SK-N-DZ (cell line): ENCODE data around the gene UNC5CL.

Source experiments
- DNase-seq: peaks from one replicate; pipeline ENCODE4 v3.0.0-alpha.2; 2015; ENCODE audit warnings: low spot score

UNC5CL gene

GRCh38 chr6:41063884-41064285 lies 24.9 kb upstream of the UNC5CL start:
- no peak for DNase-seq

DNA sequence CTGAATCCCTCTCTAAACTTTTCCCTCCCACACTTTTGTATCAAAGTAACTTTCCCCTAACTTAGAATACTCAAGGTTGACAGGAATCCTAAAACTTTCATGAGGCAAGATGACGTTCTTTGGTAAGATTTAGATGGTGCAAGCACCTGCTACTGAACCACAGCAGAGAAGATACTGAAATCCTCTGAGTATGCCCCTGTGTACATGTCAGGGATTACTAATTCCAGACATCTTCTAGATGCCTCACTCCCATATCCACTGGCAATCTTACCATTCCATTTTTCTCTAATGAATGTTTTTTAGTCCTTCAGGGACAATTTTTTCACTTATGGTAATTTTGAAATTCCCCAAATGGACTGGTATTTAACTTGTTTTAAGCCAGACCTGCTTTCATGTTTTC lies 23.0 kb upstream of the UNC5CL start:
- DNase-seq: no peak

- no peak for DNase-seq
These were observed 22.2 kb upstream of the UNC5CL start for GRCh38 chr6:41061196-41061726.

DNA sequence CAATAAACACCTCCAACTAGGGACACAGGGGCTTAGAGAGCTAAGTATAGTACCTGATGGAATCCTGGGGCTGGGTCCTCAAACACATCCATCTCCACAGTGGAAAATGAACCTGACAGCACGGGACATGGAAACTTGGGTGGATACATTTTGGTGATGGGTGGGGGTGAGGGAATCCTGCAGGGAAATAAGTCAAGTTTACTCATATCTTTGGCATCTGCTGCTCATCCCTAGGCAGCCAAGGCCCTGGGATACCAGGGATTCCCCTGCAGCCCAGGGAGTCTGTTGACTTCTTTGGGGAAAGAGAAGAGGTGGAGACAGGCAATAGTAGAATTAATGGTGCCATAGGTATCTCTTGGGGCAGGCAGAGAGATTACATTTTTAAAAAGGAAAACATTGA lies 20.5 kb upstream of the UNC5CL start:
- DNase-seq: no peak

DNA sequence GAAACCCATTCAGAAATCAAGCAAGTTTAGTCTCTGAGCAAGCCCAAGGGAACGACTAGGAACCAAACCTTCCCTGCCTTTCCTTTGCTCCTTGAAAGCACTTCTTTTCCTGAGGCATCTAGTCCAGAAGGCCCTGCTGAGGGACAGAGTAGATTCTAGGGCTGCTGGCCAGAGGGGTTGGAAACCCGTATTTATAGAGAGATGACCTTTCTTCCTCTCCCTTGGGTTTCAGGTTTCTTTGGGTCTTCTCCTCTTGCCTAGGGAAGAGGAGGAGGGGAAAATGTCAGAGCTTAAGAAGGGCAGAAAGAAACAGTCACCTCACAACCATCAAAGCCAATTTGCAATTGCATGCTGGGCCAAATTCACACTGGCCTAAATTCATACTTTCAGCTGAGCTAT lies 19.8 kb upstream of the UNC5CL start:
- DNase-seq: no peak

DNA sequence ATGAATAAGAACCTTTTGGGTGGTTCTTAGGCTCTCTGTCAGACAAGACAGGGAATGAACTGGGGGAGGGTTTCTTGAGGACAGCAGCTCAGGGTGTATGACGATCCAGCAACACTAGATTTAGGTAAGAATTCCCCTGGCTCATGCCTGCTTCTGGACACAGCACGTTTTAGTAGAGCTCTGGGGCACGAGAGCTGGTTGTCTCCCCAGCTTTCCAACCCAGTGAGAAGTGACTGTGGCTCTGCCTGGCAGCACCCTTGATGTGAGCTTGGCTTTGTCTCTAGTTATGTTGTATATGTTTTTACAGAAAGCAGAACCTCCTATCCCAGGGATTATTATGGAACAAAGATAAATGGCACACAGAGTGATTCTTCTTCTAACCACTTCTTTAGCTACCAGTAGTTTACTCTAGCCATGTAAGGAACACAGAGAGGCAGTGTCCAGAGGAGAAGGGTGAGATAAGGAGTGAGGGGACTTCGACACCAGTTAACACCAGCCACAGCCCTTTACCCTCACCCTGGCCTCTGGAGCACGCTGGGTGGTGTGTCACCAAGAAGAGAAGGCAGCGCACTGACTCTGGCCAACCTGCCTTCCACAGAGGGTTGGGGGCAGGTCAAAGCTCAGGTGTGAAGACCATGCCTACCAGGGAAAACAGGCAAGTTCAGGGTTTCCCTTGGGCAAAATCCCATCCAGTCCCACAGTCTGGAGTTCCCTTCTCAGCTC lies 17.9 kb upstream of the UNC5CL start:
- DNase-seq: no peak

DNA sequence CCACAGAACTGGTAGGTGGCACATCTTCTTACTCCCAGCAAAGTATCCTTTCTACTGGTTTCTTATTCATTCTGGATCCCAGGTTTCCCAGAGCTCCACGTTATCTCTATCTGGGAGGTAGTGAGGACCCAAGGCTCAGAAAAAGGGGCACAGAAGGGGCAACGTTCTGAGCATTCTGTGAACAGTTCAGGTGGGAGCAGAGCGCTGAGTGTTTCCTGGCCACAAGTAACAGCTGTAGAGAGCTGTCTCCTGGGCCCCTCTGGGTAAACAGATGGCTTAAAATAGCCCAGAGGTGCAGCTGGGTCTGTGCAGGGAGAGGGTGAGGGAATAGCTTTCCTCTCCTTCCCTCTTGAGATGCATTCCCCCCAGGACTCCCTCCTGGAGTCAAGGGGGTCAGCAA lies 16.1 kb upstream of the UNC5CL start:
- DNase-seq: no peak

DNA sequence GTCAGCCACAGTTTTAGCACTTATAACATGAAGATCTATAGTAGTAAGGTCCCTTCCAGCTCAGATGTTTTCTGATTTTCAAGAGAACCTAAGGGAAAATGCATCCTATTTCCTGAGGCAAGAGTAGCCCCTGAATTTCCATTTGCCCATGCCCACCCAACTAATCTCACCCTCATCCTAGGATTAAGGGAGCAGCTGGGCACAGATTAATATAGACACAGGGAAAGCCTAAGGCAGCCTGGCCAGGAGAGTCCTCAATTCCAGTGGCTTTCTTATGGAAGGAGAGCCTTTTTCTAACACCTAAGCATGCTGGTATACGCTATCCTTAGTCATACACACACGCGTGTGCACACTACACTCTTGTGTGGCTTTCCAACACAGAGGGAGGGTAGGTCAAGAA lies 15.5 kb upstream of the UNC5CL start:
- DNase-seq: no peak

- peak; percentile 39 for DNase-seq
These were observed 14.0 kb upstream of the UNC5CL start, which contains the start of gene APOBEC2 for GRCh38 chr6:41053041-41053440. TSS of gene APOBEC2 (plus strand) at chr6:41053202. CDS start at chr6:41053348, 146 bp downstream.

- no peak for DNase-seq
These were observed 12.9 kb upstream of the UNC5CL start for GRCh38 chr6:41051873-41052272.

DNA sequence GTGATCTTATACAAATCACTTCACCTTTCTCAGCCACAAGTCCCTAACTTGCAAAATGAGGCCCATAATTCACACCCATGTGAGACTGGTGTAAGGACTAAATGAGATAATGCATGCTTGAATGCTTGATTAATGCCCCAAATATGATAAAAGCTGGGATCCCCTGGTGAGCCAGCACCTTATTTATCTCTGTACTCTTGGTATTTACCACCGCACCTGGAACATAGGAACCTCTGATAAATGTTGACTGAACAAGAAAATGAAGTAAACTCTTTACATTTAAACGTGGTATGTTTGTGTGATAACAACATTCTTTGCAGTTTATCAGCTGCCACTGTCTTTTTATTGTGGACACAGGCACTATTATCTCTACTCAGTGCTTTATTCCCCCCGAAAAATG lies 11.5 kb upstream of the UNC5CL start:
- no peak for DNase-seq

GRCh38 chr6:41049955-41050354 lies 10.9 kb upstream of the UNC5CL start:
- no peak for DNase-seq

DNA sequence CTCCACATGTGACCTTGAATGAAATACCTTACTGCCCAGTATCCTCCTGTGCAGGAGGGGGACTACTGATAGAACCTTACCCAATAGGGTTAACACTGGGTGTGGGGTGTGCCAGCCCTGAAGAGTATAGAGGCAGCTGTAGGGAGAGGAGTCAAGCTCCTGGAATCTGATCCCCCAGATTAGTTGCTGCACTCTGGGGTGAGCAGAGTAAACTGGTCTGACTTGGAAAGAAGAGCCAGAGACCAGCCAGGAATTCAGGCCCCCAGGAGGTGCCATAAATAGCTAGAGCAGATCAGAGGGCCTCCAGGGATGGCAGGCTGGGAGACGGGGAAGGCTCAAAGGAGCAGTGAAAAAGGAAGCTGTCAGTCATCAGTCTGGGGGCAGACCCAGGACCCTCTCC lies 10.5 kb upstream of the UNC5CL start:
- DNase-seq: no peak

DNA sequence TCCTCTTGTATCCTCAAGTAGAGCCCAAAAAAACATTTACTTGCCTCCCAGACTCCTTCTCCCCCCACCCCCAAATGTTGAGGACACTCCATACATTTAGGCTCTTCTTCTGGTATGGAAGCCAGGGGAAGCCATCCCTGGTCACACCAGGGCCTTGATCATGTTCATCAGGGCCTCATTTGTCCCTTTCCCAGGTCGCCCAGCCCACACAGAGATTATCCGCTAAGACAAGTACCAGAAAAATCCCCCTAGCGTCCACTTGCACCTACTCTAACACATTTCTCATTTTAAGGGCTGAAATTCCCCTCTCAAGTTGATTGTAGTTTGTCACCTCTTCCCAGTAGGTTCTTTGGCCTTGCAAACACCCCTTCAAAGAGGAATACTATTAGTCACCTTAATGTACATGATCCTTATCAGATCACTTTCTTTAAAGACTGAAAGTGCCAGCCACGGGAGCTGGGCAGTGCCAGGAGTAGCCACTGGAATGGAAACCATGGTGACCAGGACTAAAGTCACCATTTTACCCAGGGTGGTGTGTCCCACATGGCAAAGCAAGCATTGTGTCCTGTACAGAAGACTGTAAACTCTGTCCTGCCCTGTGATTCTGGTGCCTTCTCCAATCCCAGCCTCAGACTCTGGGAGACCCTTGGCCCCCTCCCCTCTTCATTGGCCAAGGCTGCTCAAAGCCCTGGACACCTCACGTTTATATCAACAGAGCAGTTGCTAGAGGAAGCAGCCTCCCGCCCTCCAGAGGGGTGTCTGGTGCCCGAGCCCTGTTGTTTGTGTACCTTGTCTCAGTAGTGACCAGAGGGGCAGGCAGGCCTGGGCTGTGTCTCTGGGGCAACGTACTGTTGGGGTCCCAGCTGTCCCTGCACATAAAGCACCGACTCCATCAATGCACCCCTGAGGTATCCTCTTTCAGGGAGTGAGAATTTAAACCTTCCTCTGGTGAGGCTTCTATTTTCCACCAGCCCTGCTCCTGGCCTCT lies 9.0 kb upstream of the UNC5CL start:
- no peak for DNase-seq

DNA sequence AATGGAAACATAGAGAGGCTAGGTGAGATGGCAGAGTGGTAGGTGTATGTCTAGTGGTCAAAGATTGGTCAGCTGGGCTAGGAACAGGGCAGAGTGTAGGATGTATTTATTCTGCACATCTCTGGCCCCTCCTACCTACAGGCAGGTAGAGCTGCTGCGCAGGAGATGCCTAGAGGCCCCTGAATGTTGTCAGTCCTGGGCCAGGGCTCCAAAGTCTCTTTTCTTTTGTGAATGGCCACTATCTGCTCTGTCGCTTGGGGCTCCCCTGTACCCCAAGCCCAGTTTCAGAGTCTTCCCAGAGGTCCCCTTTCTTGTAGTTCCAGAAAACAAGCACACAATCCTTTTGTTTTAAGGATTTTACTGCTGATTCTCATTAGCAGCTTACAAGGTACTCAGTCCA lies 8.3 kb upstream of the UNC5CL start:
- no peak for DNase-seq

DNA sequence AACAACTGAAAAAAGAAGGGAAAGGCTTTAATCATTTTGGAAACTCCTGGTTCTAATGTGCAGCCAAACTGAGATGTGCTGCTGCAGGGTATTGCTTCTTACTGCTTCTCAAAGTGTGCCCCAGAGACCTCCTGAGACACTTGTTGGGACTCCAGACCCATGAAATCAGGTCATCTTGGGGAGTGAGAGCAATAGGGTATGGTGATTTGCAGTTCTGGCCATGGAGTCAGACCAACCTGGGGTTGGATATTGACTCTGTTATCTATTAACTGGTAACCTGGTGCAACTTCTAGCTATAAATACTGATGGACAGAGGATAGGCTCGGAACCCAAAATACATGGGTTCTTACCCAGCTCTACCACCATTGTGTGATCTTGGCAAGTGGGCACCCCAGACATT lies 7.1 kb upstream of the UNC5CL start:
- DNase-seq: no peak

- no peak for DNase-seq
These were observed 6.6 kb upstream of the UNC5CL start for GRCh38 chr6:41045664-41046063.

GRCh38 chr6:41043151-41043550 lies 4.1 kb upstream of the UNC5CL start:
- DNase-seq: no peak

GRCh38 chr6:41042226-41043055 lies 3.4 kb upstream of the UNC5CL start, which contains the start of gene TSPO2:
TSS of gene TSPO2 (plus strand) at chr6:41042467. CDS start at chr6:41042986, 519 bp downstream.
- no peak for DNase-seq

DNA sequence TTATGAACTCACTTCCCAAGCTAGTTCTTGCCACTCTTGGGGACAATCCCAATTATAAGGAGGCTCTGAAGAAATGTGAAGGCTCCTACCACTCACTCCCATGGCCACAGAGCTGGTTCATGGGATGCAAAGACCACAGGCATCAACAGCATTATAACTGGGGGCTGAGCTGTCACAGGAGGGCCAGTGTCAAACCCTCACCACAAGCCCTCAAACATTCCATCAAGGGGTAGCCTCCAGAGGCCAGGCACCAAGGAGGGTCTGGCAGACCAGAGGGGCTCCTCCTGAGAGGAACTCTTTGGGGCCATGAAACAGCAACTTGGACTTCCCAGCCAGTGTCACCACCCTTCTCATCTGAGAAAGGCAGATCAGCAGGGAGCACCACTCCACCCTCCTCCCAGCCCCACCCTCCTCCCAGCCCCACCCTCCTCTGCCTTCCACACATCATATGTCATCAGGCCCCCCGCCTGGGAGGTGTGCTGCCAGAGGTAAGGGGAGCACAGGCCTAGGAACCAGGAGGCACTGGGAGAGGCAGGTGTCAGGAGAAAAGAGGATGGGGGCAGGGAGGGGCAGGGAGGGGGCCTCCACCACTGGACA lies 2.0 kb upstream of the UNC5CL start:
- DNase-seq: no peak
